Neural cell (in vitro differentiated cells): Measurements from ENCODE around the gene TSHR. TPM values are rescaled to one million over a fixed set of nuclear protein-coding genes. Genes with fewer than 3 reads are reported as not detected.

Experiments
- H2AFZ ChIP-seq: fragments of 200-600, 300-800 bp; sonication (generic), shearing (Covaris generic); 2 replicates; pipeline ENCODE4 v1.6.0; 2014; ENCODE audit warnings: low read depth, mild to moderate bottlenecking, antibody characterized with exemption, low read length, moderate library complexity
- H3F3A ChIP-seq: fragments of 200-600 bp; shearing (Covaris generic); 2 replicates; pipeline ENCODE4 v1.6.1; 2016; ENCODE audit warnings: mild to moderate bottlenecking, moderate library complexity, mixed read lengths, antibody characterized with exemption, low read length; ENCODE audit not compliant: insufficient read depth, poor library complexity, severe bottlenecking
- H3K27ac ChIP-seq: fragments of 200-600, 300-800 bp; sonication (generic), shearing (Covaris generic); 2 replicates; pipeline ENCODE4 v1.5.1; 2014; ENCODE audit warnings: mild to moderate bottlenecking, low read length, moderate library complexity
- H3K27me3 ChIP-seq: fragments of 300-800, 200-600 bp; sonication (generic), shearing (Covaris generic); 2 replicates; pipeline ENCODE4 v1.6.0; 2014; ENCODE audit warnings: mild to moderate bottlenecking, low read depth, low read length, moderate library complexity; ENCODE audit not compliant: insufficient read depth
- H3K36me3 ChIP-seq: fragments of 300-800, 200-600 bp; sonication (generic), shearing (Covaris generic); 2 replicates; pipeline ENCODE4 v1.5.1; 2014; ENCODE audit warnings: mild to moderate bottlenecking, antibody characterized with exemption, low read length, moderate library complexity; ENCODE audit not compliant: insufficient read depth
- H3K4me2 ChIP-seq: fragments of 300-800, 200-600 bp; sonication (generic), shearing (Covaris generic); 2 replicates; pipeline ENCODE4 v1.6.0; 2014; ENCODE audit warnings: mild to moderate bottlenecking, low read length
- H3K4me3 ChIP-seq: fragments of 300-800, 200-600 bp; sonication (generic), shearing (Covaris generic); 2 replicates; pipeline ENCODE4 v1.5.1; 2014; ENCODE audit warnings: mild to moderate bottlenecking, low read length, moderate library complexity
- H3K79me2 ChIP-seq: fragments of 200-600 bp; shearing (Covaris generic); replicated peaks from 2 replicates; pipeline ENCODE4 v1.6.0; 2014; ENCODE audit warnings: mild to moderate bottlenecking, low read length, moderate library complexity; ENCODE audit not compliant: insufficient read depth
- H3K9ac ChIP-seq: fragments of 300-800, 200-600 bp; sonication (generic), shearing (Covaris generic); 2 replicates; pipeline ENCODE4 v1.6.1; 2016; ENCODE audit warnings: mild to moderate bottlenecking, low read length, mixed read lengths
- H3K9me2 ChIP-seq: fragments of 200-600 bp; shearing (Covaris generic); 2 replicates; pipeline ENCODE4 v1.6.1; 2016; ENCODE audit warnings: mild to moderate bottlenecking, low read length, mixed read lengths; ENCODE audit not compliant: insufficient read depth
- H3K9me3 ChIP-seq: fragments of 200-600, 300-800 bp; sonication (generic), shearing (Covaris generic); 2 replicates; pipeline ENCODE4 v1.6.1; 2016; ENCODE audit warnings: mild to moderate bottlenecking, mixed run types, low read length, moderate library complexity, mixed read lengths
- H4K20me1 ChIP-seq: fragments of 200-600 bp; shearing (Covaris generic); 2 replicates; pipeline ENCODE4 v1.6.1; 2016; ENCODE audit warnings: mild to moderate bottlenecking, mixed run types; ENCODE audit not compliant: insufficient read depth
- CTCF ChIP-seq: fragments of 450-650 bp; IDR thresholded peaks from 2 replicates; pipeline ENCODE4 v1.5.1; 2014; ENCODE audit warnings: antibody characterized with exemption, mild to moderate bottlenecking, moderate library complexity; ENCODE audit not compliant: poor library complexity, severe bottlenecking
- EP300 ChIP-seq: fragments of 450-650 bp; conservative IDR thresholded peaks from 2 replicates; pipeline ENCODE4 v1.6.1; 2014; ENCODE audit warnings: antibody characterized with exemption, mild to moderate bottlenecking, moderate library complexity; ENCODE audit not compliant: poor library complexity, severe bottlenecking
- EZH2 ChIP-seq: fragments of 200-600, 300-800 bp; shearing (Covaris generic), sonication (generic); IDR thresholded peaks from 2 replicates; pipeline ENCODE4 v1.6.1; 2014; ENCODE audit warnings: antibody characterized with exemption, low read length, borderline replicate concordance, mild to moderate bottlenecking; ENCODE audit not compliant: insufficient read depth, poor library complexity, severe bottlenecking
- MXI1 ChIP-seq: fragments of 450-650 bp; conservative IDR thresholded peaks from 2 replicates; pipeline ENCODE4 v1.6.1; 2014; ENCODE audit warnings: antibody characterized with exemption, mild to moderate bottlenecking; ENCODE audit not compliant: poor library complexity, severe bottlenecking
- POLR2AphosphoS5 ChIP-seq: IDR thresholded peaks from 2 replicates; pipeline ENCODE4 v1.6.1; 2012
- RAD21 ChIP-seq: fragments of 450-650 bp; conservative IDR thresholded peaks from 2 replicates; pipeline ENCODE4 v1.6.1; 2014; ENCODE audit warnings: antibody characterized with exemption, mild to moderate bottlenecking, moderate library complexity
- REST ChIP-seq: IDR thresholded peaks from 2 replicates; pipeline ENCODE4 v1.6.1; 2012; ENCODE audit warnings: borderline replicate concordance
- SMC3 ChIP-seq: fragments of 450-650 bp; conservative IDR thresholded peaks from 2 replicates; pipeline ENCODE4 v1.6.1; 2014; ENCODE audit warnings: antibody characterized with exemption, mild to moderate bottlenecking, moderate library complexity; ENCODE audit not compliant: poor library complexity
- TAF1 ChIP-seq: IDR thresholded peaks from 2 replicates; pipeline ENCODE4 v1.6.1; 2012; ENCODE audit warnings: low read depth
- polyA plus RNA-seq: library from polyadenylated mRNA; depleted of rRNA; stranded (reverse); fragments of >200 nt; gene quantifications from 2 replicates; pipeline ENCODE4 v1.2.3, GENCODE V29; 2014

TSHR gene
- polyA plus RNA-seq, 1 donor from 2014 or later, result not detected

- no peak overlapping the region for H3K27ac ChIP-seq
- no peaks in the 10 kb centered on the region for H3K36me3 ChIP-seq
- H3K4me2 ChIP-seq, result no peak overlapping the region
- no peaks in the 10 kb centered on the region for H3K27me3 ChIP-seq
- TF ChIP-seq TAF1 (no peak), EZH2 (no peak), CTCF (no peak), REST (no peak), MXI1 (no peak), SMC3 (no peak), EP300 (no peak), POLR2AphosphoS5 (no peak), RAD21 (no peak)
- no peaks in the 10 kb centered on the region for H4K20me1 ChIP-seq
- no peaks in the 10 kb centered on the region for H3F3A ChIP-seq
- H3K79me2 ChIP-seq, result no peaks in the 10 kb centered on the region
- no peaks in the 10 kb centered on the region for H3K9me2 ChIP-seq
- H3K9me3 ChIP-seq, result no peaks in the 10 kb centered on the region
- no peak overlapping the region for H3K4me3 ChIP-seq
- H3K9ac ChIP-seq, result no peak overlapping the region
- H2AFZ ChIP-seq, result no peak overlapping the region
Measured at GRCh38 chr14:81162941-81163340, 207.5 kb downstream of the TSHR start.

GRCh38 chr14:81164167-81164774 lies 208.8 kb downstream of the TSHR start:
- Histone ChIP-seq H3K9ac (no peak overlapping the region), H3K9me3 (no peaks in the 10 kb centered on the region), H3K27ac (no peak overlapping the region), H4K20me1 (no peaks in the 10 kb centered on the region), H3K27me3 (no peaks in the 10 kb centered on the region), H3K4me2 (no peak overlapping the region), H3K36me3 (no peaks in the 10 kb centered on the region), H3K4me3 (no peak overlapping the region), H3F3A (no peaks in the 10 kb centered on the region), H3K9me2 (no peaks in the 10 kb centered on the region), H3K79me2 (no peaks in the 10 kb centered on the region), H2AFZ (no peak overlapping the region)
- TF ChIP-seq EZH2 (no peak), TAF1 (no peak), EP300 (no peak), POLR2AphosphoS5 (no peak), RAD21 (peak; percentile 78), MXI1 (no peak), REST (no peak), SMC3 (peak; percentile 76), CTCF (peak; percentile 73)
